HepG2 (cell line): ENCODE results near the gene NCOA5. TPM values are rescaled to one million over a fixed set of nuclear protein-coding genes. Genes with fewer than 3 reads are reported as not detected.

ENCODE experiments used
- KDM5B ChIP-seq: sonication (generic); formaldehyde crosslinking; IDR thresholded peaks from 2 replicates; pipeline ENCODE4 v1.4.0; 2020; ENCODE audit warnings: missing genetic modification reagents, mild to moderate bottlenecking, borderline replicate concordance
- KLF13 ChIP-seq: sonication (generic); formaldehyde crosslinking; IDR thresholded peaks from 2 replicates; pipeline ENCODE4 v1.4.0; 2020; ENCODE audit warnings: mild to moderate bottlenecking, missing genetic modification reagents
- NFKB2 ChIP-seq: sonication (generic); formaldehyde crosslinking; IDR thresholded peaks from 2 replicates; pipeline ENCODE4 v1.4.0; 2020; ENCODE audit warnings: missing genetic modification reagents, borderline replicate concordance
- NR2C2 ChIP-seq: sonication (generic); formaldehyde crosslinking; IDR thresholded peaks from 2 replicates; pipeline ENCODE4 v1.4.0; 2020; ENCODE audit warnings: missing genetic modification reagents, mild to moderate bottlenecking, moderate library complexity, borderline replicate concordance
- PRDM10 ChIP-seq: sonication (generic); formaldehyde crosslinking; IDR thresholded peaks from 2 replicates; pipeline ENCODE4 v1.4.0; 2020; ENCODE audit warnings: low read depth, missing genetic modification reagents
- SRY ChIP-seq: sonication (generic); formaldehyde crosslinking; IDR thresholded peaks from 2 replicates; pipeline ENCODE4 v1.8.0; 2022; ENCODE audit warnings: mild to moderate bottlenecking, missing genetic modification reagents
- STAG1 ChIP-seq: sonication (generic); formaldehyde crosslinking; IDR thresholded peaks from 2 replicates; pipeline ENCODE4 v1.4.0; 2020; ENCODE audit warnings: missing genetic modification reagents
- ZBTB40 ChIP-seq, 2 experiments: fragments of 450-650 bp in 1 of 2; sonication (generic) in 1 of 2; formaldehyde crosslinking in 1 of 2; IDR thresholded peaks; 2 replicates each; pipeline versions ENCODE4 v1.6.1 to v1.8.0; 2016 to 2022; ENCODE audit warnings: antibody characterized with exemption in 1 of 2, mild to moderate bottlenecking in 1 of 2, missing genetic modification reagents in 1 of 2
- ZFAT ChIP-seq: sonication (generic); formaldehyde crosslinking; conservative IDR thresholded peaks from 2 replicates; pipeline ENCODE4 v1.8.1; 2023; ENCODE audit warnings: missing genetic modification reagents, inconsistent platforms
- ZNF136 ChIP-seq: sonication (generic); formaldehyde crosslinking; IDR thresholded peaks from 2 replicates; pipeline ENCODE4 v1.8.1; 2022; ENCODE audit warnings: low read depth, mild to moderate bottlenecking, moderate library complexity, missing genetic modification reagents
- ZNF264 ChIP-seq: sonication (generic); formaldehyde crosslinking; IDR thresholded peaks from 2 replicates; pipeline ENCODE4 v1.4.0; 2020; ENCODE audit warnings: missing genetic modification reagents
- ZNF350 ChIP-seq: sonication (generic); formaldehyde crosslinking; IDR thresholded peaks from 2 replicates; pipeline ENCODE4 v1.4.0; 2020; ENCODE audit warnings: mild to moderate bottlenecking, low read depth, missing genetic modification reagents, borderline replicate concordance
- ZNF383 ChIP-seq: sonication (generic); formaldehyde crosslinking; IDR thresholded peaks from 2 replicates; pipeline ENCODE4 v1.4.0; 2020; ENCODE audit warnings: missing genetic modification reagents, mild to moderate bottlenecking, borderline replicate concordance
- ZNF510 ChIP-seq: sonication (generic); formaldehyde crosslinking; IDR thresholded peaks from 2 replicates; pipeline ENCODE4 v1.4.0; 2020; ENCODE audit warnings: low read depth, mild to moderate bottlenecking, missing genetic modification reagents
- ZNF569 ChIP-seq: sonication (generic); formaldehyde crosslinking; IDR thresholded peaks from 2 replicates; pipeline ENCODE4 v1.5.0; 2020; ENCODE audit warnings: mild to moderate bottlenecking, missing genetic modification reagents, moderate library complexity, borderline replicate concordance
- ZNF749 ChIP-seq: sonication (generic); formaldehyde crosslinking; IDR thresholded peaks from 2 replicates; pipeline ENCODE4 v1.8.0; 2022; ENCODE audit warnings: mild to moderate bottlenecking, missing genetic modification reagents, moderate library complexity, borderline replicate concordance
- ZNF792 ChIP-seq: IDR thresholded peaks from 2 replicates; pipeline ENCODE4 v1.6.1; 2016
- polyA plus RNA-seq, 8 experiments: library from polyadenylated mRNA; depleted of rRNA in 3 of 8; stranded (reverse) in 7 of 8; unstranded in 1 of 8; fragments of >200 nt; fragmentation: Illumina TruSeq in 4 of 8; extraction: Trizol in 4 of 8; gene quantifications; 2 replicates each; pipeline versions ENCODE4 v1.2.1 to v1.2.3, GENCODE V29; 2011 to 2016; ENCODE audit warnings: low read depth in 4 of 8, missing spikeins in 1 of 8, mixed read lengths in 1 of 8; ENCODE audit not compliant: insufficient read depth in 1 of 8
- total RNA-seq, 5 experiments: library from RNA; depleted of rRNA; stranded (reverse); fragments of >200 nt; fragmentation: Illumina TruSeq; extraction: Trizol; gene quantifications; 2 replicates each; pipeline ENCODE4 v1.2.3, GENCODE V29; 2016; ENCODE audit warnings: low read depth in 1 of 5

Gene NCOA5
- total and polyA plus RNA-seq, 2 of the 13 experiments (the other 11 are each of a cell fraction or from before 2014, with no cell fraction given): 16.5 to 28.4 TPM

GRCh38 chr20:46132705-46133120, 43.0 kb upstream of the NCOA5 start (continued):
- TF ChIP-seq PRDM10 (CRISPR knock-in tag) (no peak), ZNF383 (no peak), ZNF569 (CRISPR knock-in tag) (no peak), SRY (CRISPR knock-in tag) (no peak), NFKB2 (CRISPR knock-in tag) (peak; percentile 50; the same call in 1 of the 2 replicates), KDM5B (CRISPR knock-in tag) (no peak; the same call in 1 of the 2 replicates), ZNF264 (CRISPR knock-in tag) (no peak), ZNF350 (CRISPR knock-in tag) (peak; percentile 33; the same call in 1 of the 2 replicates), ZNF792 (CRISPR knock-in tag) (0 out of 2 replicates have a peak, but pooled peaks have one; percentile 49), ZBTB40 (IDR thresholded peaks at IDR 0.05) (no peak), ZBTB40 (CRISPR knock-in tag; IDR thresholded peaks at IDR 0.05) (no peak), ZNF136 (CRISPR knock-in tag) (0 out of 2 replicates have a peak, but pooled peaks have one; percentile 43), ZNF510 (no peak), NR2C2 (CRISPR knock-in tag) (no peak), ZFAT (no peak), KLF13 (CRISPR knock-in tag) (no peak), STAG1 (peak; percentile 96), ZNF749 (CRISPR knock-in tag) (no peak)
